NCI-H1694 (cell line): Measurements from ENCODE around the gene GLT8D1.
A peak's percentile ranks its signal among the peaks of the same experiment; 100 is the strongest.
"Not testable (repeated sequence)": the region's sequence is repeated elsewhere in the genome, so short reads cannot be mapped to it uniquely, and the experiment has no call there.

Experiments used
- DNase-seq: peaks from one replicate; lab custom pipeline; 2025; lab: John Stamatoyannopoulos, UW

The GLT8D1 gene

DNA sequence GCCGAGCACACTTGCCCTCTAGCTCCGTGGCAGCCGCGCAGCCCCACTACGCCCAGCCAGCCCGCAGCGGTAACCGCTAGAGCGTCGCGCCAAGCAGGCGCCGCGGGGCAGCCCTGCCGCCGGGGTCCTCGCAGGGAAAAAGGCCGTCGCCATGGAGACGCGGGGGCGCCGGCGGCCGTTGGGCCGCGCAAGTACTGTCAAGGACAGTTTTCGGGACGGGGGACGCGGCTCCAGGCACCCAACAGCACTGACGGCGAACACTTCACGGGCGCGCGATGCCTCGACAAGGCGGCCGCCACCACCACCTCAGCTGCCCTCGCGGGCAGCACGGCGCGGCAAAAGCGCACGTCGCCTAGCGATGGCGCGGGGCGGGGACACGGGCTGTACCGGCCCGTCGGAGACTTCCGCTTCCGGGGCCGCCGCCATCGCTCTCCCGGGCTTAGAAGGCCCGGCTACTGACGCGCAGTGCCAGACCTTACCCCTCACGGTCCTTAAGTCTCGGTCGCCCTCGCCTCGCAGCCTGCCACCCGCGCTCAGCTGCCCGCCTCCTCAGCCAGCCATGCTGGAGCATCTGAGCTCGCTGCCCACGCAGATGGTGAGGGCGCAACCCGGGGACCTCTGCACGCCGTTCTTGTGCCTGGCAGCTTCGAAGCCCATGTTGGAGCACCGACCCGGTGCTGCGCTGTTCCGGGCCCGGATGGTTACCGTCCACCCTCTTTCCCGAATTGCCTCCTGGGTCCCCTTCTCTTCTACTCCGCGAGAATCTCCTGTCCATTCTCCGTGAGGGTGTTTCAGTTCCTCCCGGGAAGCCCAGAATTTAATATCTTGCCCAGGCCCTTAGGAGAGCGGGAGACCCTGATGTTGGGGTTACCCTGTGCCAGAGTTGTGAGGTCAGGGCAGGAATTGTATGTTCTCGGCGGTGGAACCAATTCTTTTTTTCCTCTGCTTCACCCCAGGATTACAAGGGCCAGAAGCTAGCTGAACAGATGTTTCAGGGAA is at the start of gene GLT8D1, which contains the start of gene SPCS1:
TSS of gene GLT8D1 (minus strand) at position 104 of the 999 bp plus-strand sequence. CDS start 5,331 bp downstream, outside the sequence.
TSS of gene SPCS1 (plus strand) at position 419 of the 999 bp plus-strand sequence. CDS start at position 560, 141 bp downstream.
- DNase-seq = peak; percentile 10

DNA sequence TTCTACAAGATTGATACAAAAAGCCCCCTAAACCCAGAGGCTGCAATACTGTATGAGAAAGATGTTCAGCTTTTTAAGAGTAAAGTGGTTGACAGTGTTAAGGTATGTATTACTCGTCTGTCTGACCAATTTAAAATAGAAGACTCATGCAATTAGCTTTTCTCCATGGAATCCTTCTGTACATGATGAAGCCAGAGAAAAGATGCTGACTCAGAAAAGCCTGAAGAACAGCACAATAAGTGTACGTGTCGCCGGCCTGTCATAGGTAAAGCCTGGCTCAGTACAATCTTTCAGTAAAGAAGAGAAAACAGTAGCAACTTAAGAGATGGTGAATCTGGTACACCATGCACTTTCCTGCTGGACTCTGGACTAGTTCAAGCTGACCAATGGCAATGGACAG is 48.8 kb upstream of the GLT8D1 start:
- DNase-seq = no peak

DNA sequence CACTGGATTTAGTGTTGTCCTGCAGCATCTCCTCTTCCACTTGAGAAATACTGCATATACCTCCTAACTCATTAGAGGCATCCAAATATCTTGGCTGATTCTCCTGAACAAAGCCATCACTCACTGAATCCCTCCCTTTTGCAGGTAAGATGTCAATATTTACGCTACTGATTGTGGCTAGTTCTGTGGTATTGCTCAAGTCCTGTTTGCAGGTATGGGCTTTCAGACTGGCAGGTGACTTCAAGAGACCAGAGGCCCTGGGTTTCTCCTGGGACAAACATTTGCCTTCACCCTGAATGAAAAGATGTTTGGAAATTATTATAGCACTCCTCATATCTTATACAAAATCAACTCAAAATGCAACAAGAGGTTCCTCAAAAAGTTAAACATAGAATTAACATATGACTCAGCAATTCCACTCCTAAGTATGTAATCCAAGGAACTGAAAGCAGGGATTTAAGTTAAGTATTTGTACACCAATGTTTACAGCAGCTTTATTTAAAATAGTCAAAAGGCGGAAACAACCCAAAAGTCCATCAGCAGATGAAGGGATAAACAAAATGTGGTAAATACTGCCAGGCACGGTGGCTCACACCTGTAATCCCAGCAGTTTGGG is 46.6 kb upstream of the GLT8D1 start:
- DNase-seq = no peak

DNA sequence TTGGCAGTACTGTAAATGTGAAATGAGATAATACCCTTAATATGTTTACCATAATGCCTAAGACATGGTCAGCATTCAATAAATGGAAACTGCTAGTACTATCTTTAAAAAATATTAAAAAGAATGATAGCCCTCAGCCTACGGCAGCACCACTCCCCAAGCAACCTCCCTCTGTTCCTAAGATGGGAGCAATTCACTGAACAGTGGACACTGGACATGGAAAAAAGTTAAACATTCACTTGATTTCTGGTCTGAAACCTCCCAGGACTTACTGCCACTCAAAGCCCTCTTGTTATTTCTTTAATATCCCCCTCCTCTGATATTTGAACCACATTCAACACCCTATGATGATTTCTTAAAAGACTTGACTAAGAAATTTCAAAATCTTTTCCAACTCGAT is 38.1 kb upstream of the GLT8D1 start:
- no peak for DNase-seq

GRCh38 chr3:52743152-52743551 is 37.6 kb upstream of the GLT8D1 start:
- DNase-seq = no peak

- DNase-seq = no peak
Measured at GRCh38 chr3:52742418-52743041, 36.9 kb upstream of the GLT8D1 start.

DNA sequence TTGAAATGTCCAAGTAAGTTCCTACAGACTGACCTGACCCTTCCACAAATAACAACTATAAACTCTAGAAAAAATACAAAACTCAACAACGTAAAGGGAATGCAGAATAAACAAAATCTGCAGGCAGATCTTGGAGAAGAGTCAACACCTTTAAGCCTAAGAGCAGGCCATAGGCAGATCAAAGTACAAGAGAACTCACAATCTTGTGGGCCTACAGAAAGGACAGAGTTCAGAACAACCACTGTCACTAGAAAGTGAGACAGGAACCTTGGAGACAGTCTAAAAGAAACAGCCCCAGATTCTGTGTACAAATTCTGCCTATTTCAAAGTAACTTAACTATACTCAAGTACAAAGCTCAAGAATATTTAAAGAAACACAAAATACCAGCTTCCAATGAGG is 34.1 kb upstream of the GLT8D1 start:
- DNase-seq = no peak

DNA sequence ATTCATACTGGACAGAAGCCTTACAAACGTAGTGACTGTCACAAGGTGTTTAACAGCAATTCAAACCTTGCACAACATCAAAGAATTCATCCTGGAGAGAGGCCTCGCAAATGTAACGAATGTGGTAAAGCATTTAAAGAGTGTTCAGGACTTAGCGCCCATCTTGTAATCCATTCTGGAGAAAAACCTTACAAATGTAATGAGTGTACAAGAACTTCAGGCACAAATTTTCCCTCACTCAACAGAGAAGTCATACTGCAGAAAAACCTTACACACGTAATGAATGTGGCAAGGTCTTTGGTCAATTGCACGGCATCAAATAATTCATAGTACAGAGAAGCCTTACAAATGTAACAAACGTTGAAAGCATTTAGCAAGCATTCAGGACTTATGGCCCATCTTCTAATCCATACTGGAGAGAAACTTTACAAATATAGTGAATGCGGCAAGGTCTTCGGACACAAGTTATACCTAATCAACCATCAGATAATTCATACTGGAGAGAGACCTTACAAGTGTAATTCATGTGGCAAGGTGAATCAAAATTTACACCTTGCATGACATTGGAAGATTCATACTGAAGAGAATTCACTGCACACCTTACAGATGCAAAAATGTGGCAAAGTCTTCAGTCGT is 27.8 kb upstream of the GLT8D1 start:
- DNase-seq = no peak

DNA sequence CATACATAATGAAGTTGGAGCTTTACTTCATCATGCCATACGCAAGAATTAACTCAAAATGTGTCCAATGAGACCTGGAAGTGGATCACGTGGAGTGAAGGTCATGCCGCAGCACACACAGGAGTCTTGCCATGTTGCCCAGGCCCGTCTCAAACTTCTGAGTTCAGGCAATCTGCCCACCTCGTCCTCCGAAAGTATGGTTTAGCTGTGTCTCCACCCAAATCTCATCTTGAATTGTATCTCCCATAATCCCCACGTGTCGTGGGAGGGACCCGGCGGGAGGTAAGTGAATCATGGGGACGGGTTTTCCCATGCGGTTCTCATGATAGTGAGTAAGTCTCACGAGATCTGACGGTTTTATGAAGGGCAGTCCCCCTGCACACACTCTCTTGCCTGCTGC is 26.0 kb upstream of the GLT8D1 start:
- DNase-seq = no peak

DNA sequence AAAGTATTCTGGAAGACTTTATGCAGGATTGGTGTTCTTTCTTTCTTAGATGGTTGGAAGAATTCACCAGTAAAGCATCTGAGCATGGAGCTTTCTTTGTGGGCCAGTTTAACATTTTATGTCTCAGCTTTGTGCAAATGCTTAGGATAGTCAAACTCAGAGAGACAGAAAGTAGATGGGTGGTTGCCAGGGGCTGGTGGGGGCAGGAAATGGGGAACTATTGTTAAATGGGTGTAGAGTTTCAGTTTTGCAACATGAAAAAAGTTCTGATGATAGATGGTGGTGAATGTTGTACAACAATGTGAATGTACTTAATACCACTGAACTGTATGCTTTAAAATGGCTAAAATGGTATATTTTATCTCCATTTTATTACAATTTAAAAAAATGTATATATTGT is 25.1 kb upstream of the GLT8D1 start:
- DNase-seq = no peak

DNA sequence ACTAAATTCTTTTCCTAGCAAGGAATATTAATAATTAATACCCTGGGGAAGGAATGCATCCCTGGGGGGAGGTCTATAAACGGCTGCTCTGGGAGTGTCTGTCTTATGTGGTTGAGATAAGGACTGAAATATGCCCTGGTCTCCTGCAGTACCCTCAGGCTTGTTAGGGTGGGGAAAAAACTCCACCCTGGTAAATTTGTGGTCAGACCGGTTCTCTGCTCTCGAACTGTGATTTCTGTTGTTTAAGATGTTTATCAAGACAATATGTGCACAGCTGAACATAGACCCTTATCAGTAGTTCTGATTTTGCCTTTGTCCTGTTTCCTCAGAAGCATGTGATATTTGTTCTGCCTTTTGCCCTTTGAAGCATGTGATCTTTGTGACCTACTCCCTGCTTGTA is 23.2 kb upstream of the GLT8D1 start:
- not testable (repeated sequence) for DNase-seq

DNA sequence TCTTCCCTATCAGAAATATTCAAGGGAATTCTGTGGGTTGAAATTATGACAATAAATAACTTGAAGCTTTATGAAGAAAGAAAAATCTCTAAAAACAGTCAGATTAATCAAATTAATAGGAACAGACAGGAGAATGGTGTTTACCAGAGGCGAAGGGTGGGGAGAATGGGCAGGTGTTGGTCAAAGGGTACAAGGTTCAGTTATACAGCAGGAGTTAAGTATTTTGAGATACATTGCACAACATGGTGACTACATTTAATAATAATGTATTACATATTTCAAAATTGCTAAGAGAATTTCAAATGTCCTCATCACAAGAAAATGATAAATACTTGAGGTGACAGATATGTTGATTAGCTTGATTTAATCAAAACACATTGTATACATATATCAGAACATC is 18.9 kb upstream of the GLT8D1 start:
- DNase-seq = no peak

GRCh38 chr3:52723935-52724334 is 18.3 kb upstream of the GLT8D1 start:
- no peak for DNase-seq

DNA sequence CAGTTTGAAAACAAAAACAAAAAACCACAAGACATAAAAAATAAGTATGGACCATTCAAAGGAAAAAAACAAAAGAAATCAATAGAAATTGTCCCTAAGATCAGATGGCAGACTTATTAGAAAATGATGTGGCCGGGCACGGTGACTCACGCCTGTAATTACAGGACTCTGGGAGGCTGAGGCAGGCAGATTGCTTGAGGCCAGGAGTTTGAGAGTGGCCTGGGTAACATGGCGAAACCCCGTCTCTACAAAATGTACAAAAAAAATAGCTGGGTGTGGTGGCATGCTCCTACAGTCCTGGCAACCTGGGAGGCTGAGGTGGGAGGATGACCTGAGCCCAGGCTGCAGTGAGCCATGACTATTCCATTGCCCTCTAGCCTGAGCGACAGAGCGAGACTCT is 16.9 kb upstream of the GLT8D1 start:
- no peak for DNase-seq

- DNase-seq = no peak
Measured at GRCh38 chr3:52721730-52722008, 16.1 kb upstream of the GLT8D1 start.

DNA sequence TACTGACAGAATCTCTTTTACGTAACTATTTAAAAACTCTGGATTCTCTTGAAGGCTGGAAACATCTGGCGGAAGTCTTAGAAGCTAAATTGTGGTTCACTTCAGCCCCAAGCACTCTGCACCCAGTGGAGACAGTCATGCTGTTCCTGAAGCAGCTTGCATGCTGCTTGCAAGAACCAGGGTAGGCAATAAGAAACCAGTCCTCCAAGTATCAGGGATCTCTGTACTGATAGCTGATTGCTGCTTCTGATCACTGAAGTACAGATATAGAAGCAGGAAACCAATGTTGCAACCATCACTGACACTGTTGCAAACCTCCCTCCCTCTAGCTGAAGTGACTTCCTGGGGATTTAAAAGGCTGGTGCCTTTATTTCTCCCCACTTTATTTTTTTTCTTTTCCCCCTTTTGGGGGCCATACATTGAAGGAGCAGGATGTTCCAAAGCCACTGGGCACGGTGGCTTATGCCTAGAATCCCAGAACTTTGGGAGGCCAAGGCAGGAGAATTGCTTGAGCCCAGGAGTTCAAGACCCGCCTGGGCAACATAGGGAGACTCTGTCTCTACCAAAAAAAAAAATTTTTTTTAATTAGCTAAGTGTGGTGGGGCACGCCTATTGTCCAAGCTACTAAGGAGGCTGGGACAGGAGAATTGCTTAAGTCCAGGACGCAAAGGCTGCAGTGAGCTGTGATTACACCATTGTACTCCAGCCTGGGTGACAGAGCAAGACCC is 15.6 kb upstream of the GLT8D1 start:
- DNase-seq = no peak

GRCh38 chr3:52719618-52720017 is 14.0 kb upstream of the GLT8D1 start:
- DNase-seq = no peak

DNA sequence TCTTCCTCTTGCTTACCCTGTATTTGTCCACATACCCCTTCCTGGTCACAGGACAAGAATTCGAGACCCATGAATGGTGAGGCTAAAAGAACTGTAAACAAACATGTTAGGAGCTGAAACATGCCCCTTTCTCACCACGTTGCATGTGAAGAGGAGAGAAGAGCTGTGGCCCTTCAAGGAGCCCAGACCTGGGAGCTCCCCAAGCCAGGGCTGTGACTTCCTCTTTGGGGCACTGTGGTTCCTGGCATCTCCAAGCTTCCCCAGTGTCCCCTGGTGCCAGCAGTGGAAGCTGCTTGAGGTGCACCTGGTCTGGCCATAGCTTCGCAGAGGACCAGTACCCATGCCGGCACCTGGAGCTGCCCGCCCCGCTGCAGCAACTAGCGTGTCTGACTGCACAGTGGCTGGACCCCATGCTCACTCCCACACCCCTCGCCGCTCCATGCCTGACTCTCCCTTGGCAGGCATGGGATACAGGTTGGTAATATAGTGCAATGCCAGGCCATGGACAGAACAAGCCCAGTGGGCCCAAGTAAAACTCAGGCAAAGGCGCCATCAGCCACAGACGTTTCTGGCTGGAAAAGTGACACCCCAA is 10.2 kb upstream of the GLT8D1 start:
- DNase-seq = no peak

DNA sequence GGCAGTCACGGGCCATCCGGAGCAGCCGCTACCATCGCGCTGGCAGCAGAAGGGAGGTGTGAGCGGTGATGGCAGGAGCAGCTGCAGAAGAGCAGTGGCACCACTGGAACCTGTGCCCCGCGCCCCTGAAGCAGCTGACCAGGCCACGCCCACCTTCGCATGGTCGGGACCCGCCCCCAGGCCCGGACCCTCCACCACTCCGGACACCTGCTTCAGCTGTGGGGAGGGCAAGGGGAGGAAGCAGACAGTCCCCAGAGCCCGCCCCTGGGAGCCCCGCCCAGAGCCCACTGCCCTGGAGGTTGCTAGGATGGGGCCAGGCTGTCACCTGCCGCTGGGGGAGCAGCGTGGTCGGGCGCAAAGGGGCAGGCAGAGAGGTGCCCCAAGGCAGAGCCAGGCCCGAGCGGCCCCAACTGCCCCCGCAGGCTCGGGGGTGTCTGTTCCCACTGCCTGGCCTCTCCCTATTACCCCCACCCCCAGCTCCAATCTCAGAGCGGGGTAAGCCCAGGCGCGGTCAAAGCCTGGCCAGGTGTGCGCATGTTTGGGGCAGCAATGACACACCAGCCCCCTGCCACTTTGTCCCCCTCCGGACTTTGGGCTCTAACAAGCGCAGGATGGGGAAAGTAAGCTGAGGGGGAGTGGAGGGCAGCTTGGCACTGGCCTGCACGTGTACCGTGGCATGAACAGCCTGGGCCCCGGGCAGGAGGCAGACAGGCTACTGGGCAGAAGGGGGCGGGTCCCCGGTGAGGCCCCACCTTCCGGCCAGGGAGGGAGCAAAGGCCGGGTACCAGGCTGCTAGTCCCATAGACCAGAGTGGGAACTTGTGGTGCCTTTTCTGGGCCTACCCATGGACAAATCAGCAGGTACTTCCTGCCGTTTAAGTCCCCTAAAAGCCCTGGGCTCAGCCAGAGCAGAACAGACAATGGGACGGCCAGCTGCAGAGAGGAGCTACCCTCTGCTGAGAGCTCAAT is 9.0 kb upstream of the GLT8D1 start:
- no peak for DNase-seq
